GM19372 (cell line): Measurements from ENCODE around the gene RAB11FIP5.
"Not testable (repeated sequence)": the region's sequence is repeated elsewhere in the genome, so short reads cannot be mapped to it uniquely, and the experiment has no call there.

Experiments used
- ATAC-seq: cut with Tn5 transposase; IDR thresholded peaks from one replicate; pipeline ENCODE4 v1.9.1; 2021; ENCODE audit warnings: mild to moderate bottlenecking, low read depth, moderate library complexity; ENCODE audit not compliant: unreplicated experiment

RAB11FIP5 gene

GRCh38 chr2:73112913-73113854 lies at the start of gene RAB11FIP5:
TSS of gene RAB11FIP5 (minus strand) at chr2:73112948. CDS start at chr2:73112777, 171 bp downstream.
- ATAC-seq: peak; percentile 77

GRCh38 chr2:73156539-73157124 lies 43.9 kb upstream of the RAB11FIP5 start:
- no peak for ATAC-seq

GRCh38 chr2:73142937-73143336 lies 30.2 kb upstream of the RAB11FIP5 start:
- no peak for ATAC-seq

- no peak for ATAC-seq
Measured at GRCh38 chr2:73141896-73142295, 29.1 kb upstream of the RAB11FIP5 start.

GRCh38 chr2:73135236-73135635 lies 22.5 kb upstream of the RAB11FIP5 start:
- ATAC-seq: no peak

- ATAC-seq: no peak
Measured at GRCh38 chr2:73134471-73134870, 21.7 kb upstream of the RAB11FIP5 start.

GRCh38 chr2:73133566-73134197 lies 20.9 kb upstream of the RAB11FIP5 start:
- ATAC-seq: no peak

GRCh38 chr2:73131807-73132206 lies 19.1 kb upstream of the RAB11FIP5 start:
- no peak for ATAC-seq

- no peak for ATAC-seq
Measured at GRCh38 chr2:73130790-73131189, 18.0 kb upstream of the RAB11FIP5 start.

GRCh38 chr2:73128841-73129535 lies 16.2 kb upstream of the RAB11FIP5 start:
- ATAC-seq: no peak

- no peak for ATAC-seq
Measured at GRCh38 chr2:73122536-73122935, 9.8 kb upstream of the RAB11FIP5 start.

GRCh38 chr2:73119611-73120239 lies 7.0 kb upstream of the RAB11FIP5 start:
- not testable (repeated sequence) for ATAC-seq

- ATAC-seq: no peak
Measured at GRCh38 chr2:73117441-73117840, 4.7 kb upstream of the RAB11FIP5 start.

- no peak for ATAC-seq
Measured at GRCh38 chr2:73116182-73116960, 3.6 kb upstream of the RAB11FIP5 start.

GRCh38 chr2:73114273-73114867 lies 1.6 kb upstream of the RAB11FIP5 start:
- ATAC-seq: no peak

GRCh38 chr2:73112026-73112912 lies 479 bp downstream of the RAB11FIP5 start:
- peak; percentile 15 for ATAC-seq

- no peak for ATAC-seq
Measured at GRCh38 chr2:73111073-73112025, 1.4 kb downstream of the RAB11FIP5 start.
